GM18517 (cell line): ENCODE results near the gene CCBE1.
"Not testable (repeated sequence)": the region's sequence is repeated elsewhere in the genome, so short reads cannot be mapped to it uniquely, and the experiment has no call there.

ENCODE experiments used
- ATAC-seq: cut with Tn5 transposase; IDR thresholded peaks from one replicate; pipeline ENCODE4 v1.9.1; 2021; ENCODE audit warnings: mild to moderate bottlenecking, moderate library complexity; ENCODE audit not compliant: unreplicated experiment

CCBE1 gene

DNA sequence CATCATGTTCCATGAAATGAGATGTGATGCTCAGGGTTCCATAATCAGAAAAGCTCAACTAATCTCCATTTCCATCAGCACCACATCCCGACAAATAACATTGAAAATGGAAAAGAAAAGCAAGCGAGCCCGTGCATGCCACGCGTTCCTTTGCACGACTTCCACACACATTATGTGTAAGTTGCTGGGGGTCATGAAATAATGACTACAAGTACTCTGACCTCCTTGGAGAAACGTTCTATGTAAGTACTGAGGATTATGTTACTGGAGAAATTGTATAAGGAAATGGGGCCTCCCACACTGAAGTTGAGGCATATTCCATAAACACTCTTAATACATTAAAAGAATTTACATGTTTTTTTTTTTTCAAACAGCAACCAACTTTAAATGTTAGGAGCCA is 38.3 kb downstream of the CCBE1 start:
- ATAC-seq = no peak

- no peak for ATAC-seq
These were observed 40.2 kb downstream of the CCBE1 start for GRCh38 chr18:59657012-59657411.

DNA sequence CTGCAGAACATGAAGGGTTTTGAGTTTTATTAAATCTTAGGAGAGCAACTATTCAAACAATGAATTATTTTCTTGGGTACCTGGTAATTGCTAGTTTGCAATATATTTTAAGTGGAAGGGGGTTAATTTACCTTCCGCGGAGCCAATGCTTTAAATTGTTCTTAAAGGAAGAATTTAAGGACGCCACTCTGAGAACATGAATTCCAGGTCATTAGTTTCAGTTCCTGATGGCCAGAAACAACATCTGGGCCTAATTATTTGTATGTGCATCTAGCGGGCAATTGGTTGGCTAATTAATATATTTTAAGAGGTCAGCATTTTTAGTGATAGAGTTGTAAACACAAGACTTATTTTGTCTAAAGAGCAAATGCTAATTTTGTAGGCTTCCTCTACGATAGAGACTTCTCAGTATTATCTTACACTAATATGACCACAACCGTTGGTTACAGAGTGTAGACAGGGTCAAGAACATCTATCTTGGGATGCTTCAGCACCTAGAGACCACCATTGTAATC is 40.8 kb downstream of the CCBE1 start:
- ATAC-seq = no peak

DNA sequence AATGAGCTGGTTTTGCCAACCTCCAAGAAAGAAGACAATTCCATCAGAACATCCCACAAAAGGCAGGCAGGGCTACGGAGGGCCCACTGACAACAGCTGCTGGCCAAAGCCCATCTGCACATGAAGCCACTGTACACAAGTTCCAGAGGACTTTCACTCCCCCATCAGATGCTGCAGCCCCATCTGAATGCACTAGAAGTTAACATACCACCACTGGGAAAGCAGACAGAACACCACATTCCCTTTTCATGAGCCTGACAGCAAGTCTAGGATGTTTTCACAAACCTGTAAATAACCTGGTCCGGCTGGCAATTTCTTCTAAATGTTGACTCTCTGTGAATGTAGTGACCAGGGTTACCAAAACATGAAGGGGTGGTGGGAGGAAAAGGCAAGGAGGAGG is 41.5 kb downstream of the CCBE1 start:
- no peak for ATAC-seq

DNA sequence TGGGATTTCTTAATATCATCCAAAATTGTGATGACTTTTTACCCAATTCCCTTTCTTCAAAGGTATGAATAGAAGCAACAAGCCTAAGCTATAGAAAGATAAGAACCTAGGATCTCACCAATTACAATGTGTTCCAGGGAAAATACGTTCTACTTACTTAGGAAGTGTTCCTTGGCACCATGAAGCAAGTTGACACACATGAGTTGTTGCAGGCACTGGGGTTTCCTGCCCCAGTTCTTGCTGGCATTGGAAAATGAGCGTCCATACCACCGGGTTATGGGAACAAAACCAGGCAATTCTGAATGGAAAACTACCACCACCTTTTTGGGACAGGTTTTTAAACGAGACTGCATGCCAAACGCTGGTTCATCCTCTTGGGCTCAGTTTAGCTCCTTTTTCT is 46.2 kb downstream of the CCBE1 start:
- ATAC-seq = no peak

DNA sequence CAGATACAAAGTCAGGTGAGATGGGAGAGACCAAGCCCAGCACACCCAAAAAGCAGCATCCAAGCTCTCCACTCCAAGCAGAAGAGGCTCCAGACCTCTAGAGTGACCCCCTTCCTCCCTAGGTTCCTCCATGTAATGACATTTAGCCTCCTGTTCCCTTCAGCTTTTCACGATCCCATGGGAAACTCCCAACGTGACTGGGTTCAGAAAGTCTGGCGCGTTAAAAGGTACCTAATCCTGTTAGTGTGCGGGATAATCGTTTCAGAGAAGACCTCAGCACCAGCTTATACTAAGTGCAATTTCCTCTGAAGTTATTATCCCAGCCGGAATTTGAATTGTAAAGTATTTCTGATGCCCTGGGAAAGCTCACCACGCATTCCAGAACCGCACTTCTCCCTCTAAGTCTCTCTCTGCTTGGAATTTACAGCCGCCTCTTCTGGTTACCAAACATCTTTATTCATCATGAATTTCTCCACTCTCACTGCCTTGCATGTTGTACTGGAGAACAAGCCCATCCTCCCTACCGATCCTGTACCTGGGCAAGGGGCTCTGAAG is 46.9 kb downstream of the CCBE1 start:
- ATAC-seq = no peak

GRCh38 chr18:59649591-59649990 is 47.6 kb downstream of the CCBE1 start:
- no peak for ATAC-seq

DNA sequence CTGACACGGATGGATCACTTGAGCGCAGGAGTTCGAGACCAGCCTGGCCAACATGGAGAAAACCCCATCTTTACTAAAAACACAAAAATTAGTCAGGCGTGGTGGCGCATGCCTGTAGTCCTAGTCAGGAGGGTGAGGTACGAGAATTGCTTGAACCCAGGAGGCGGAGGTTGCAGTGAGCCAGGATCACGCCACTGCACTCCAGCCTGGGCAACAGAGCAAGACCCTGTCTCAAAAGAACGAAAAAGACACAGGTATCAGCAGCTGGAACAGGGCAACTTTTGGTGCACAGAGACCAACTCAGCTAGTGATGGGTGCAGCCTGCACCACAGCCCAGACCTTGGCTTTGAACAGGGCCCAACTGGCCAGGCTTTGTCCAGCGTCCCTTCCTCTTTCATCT is 48.8 kb downstream of the CCBE1 start:
- ATAC-seq = not testable (repeated sequence)

GRCh38 chr18:59646963-59647307 is 50.3 kb downstream of the CCBE1 start:
- no peak for ATAC-seq

- no peak for ATAC-seq
These were observed 50.8 kb downstream of the CCBE1 start for GRCh38 chr18:59646228-59646962.

GRCh38 chr18:59643740-59644139 is 53.5 kb downstream of the CCBE1 start:
- ATAC-seq = no peak

DNA sequence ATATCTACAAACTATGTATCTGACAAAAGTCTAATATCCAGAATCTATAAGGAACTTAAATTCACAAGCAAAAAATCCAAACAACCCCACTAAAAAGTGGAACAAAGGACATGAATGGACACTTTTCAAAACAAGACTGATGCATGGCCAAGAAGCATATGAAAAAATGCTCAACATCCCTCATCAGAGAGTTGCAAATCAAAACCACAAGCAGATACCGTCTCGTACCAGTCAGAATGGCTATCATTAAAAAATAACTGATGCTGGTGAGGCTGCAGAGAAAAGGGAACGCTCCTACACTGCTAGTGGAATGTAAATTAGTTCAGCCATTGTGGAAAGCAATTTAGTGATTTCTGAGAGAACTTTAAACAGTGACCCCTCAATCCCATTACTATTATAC is 56.5 kb downstream of the CCBE1 start:
- no peak for ATAC-seq

- no peak for ATAC-seq
These were observed 57.4 kb downstream of the CCBE1 start for GRCh38 chr18:59639821-59640220.

GRCh38 chr18:59639136-59639535 is 58.1 kb downstream of the CCBE1 start:
- no peak for ATAC-seq

DNA sequence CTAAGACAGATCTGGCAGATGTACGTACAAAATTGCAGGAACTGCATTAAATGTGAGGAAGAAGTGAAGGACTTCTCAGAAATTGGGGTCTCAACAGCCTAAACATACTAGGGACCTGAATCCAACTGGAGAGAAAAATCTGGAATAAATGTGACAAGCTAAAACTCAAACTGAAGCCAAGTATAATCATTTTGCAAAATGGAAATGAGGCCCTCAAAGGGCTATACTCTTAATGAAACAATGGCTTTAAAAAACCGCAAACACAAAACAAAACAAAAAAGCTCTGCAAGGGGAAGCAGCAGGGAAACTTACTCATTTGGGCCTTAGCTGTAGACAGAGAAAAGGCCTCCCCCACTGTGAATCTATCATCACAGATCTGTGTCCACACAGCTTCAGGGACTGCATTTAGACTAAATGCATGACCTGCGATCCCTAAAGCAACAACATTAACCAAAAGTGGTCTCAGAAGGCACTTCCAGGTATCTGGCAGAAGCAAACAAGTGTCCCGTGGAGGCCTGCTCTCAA is 63.2 kb downstream of the CCBE1 start:
- no peak for ATAC-seq

DNA sequence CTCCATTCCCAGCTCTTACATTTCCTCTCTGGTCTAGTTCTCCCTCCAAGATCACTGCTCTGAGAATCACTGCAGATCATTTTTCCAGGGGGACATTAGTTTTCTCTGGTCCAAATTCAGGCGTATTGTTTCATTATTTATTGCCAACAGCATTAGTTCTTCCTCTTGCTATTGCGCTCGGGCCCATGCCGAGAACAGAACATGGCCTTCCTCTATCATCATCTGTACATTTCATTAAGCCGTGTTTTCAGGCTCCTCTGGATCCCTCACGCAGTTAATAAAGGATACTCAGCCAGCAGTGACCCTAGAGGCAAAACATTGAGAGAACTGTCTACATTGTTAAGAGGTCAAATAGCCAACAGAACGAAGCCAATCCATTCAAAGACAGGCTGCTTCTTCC is 63.9 kb downstream of the CCBE1 start:
- ATAC-seq = no peak

DNA sequence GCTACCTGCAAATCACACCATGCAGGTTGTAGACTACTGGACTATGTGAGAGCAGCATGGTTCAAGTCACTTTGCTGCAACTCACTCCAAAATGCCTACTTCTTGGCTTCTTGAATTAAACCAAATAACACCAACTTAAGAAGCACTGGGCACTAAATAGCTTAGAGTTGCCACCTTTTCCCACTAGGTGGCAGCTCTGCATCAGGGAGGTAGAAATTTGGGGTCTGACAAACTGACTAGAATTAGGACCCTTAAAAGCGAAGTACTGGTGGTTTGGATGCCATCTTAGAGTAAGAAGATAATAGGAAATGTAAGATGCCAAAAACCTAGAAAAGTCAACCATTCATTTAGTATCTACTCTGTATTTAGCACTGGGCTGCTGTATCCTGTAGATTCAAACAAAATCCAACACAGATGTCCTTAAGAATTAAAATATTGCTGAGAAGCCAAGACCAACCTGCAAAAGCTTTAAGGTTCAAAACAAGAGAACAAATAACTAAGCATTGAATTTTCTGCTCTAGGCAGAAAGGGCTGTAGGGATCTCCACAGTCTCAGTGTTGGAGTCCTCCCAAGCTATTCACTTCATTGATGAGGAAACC is 65.5 kb downstream of the CCBE1 start:
- ATAC-seq = no peak

GRCh38 chr18:59629894-59630293 is 67.3 kb downstream of the CCBE1 start:
- ATAC-seq = no peak

DNA sequence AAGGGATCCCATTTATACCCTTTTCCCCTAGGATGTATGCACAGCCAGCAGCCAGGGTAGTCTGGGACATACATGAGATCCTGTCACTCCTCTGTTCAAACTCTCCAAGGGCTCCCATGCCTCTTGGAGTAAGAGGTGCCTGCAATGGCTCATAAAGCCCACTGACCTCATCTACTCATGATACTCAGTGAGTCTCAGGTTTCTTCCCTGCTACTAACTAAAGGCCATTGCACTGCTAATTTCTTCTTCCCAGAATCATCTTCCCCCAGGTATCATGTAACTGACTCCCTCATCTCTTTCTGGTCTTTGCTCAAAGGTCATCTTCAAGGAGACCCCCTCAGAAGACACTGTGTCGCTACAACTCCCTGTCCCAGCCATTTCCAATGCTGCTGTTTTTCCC is 68.2 kb downstream of the CCBE1 start:
- ATAC-seq = no peak

DNA sequence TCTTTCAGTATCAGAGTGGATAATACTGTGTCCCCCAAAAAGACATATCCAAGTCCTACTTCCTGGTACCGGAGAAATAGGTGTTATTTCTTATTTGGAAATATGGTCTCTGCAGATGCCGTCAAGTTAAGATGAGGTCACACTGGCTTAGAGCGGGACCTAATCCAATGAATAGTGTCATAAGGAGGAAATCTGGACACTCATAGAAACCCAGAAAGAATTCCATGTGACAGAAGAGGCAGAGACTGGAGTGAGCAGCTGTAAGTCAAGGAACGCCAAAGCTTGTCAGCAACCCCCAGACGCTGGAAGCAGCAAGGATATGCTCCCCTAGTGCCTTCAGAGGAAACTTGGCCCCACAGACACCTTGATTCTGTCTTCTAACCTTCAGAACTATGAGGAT is 69.8 kb downstream of the CCBE1 start:
- ATAC-seq = no peak

DNA sequence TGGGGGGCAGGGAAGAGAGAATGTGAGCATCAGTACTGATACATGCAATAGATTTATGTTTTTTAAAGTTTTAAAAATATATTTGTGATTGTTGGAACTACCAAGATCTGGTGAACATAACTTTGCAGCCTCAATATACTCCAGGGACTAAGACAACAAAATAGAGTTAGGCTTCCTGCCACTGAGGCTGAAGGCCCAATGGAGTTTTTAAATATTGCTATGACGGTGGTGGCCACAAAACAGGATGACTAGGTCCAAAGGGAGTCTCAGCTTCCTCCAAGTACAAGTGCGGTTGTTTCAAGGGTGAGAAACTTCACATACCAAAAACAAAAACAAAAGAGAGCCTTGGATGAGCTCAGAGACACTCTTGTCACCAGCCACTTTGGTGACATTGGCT is 72.9 kb downstream of the CCBE1 start:
- ATAC-seq = no peak
